HL-60 (cell line): ENCODE results near the gene CLTB.
A peak's percentile ranks its signal among the peaks of the same experiment; 100 is the strongest.

ENCODE experiments used
- DNase-seq, 2 experiments: peaks; one replicate each; pipeline ENCODE4 v3.0.0-alpha.2; 2010 to 2020; ENCODE audit warnings: low read depth in 1 of 2, low spot score in 1 of 2
- H3K27ac ChIP-seq: fragments of 250-450 bp; sonication (Bioruptor Pico); replicated peaks from 2 replicates; pipeline ENCODE4 v1.5.1; 2020; ENCODE audit warnings: mild to moderate bottlenecking, moderate library complexity
- H3K27me3 ChIP-seq: fragments of 250-450 bp; sonication (Bioruptor Pico); 2 replicates; pipeline ENCODE4 v1.5.1; 2021; ENCODE audit warnings: mild to moderate bottlenecking, moderate library complexity; ENCODE audit not compliant: insufficient read depth, poor library complexity, severe bottlenecking
- H3K4me3 ChIP-seq: replicated peaks from 2 replicates; pipeline ENCODE4 v1.5.1; 2011; ENCODE audit warnings: mild to moderate bottlenecking, control low read depth, low read length; ENCODE audit not compliant: insufficient read depth
- CTCF ChIP-seq: IDR thresholded peaks from one replicate; pipeline ENCODE4 v1.5.1; 2011; ENCODE audit warnings: low read length, control low read depth, inconsistent platforms; ENCODE audit not compliant: insufficient read depth
- GABPA ChIP-seq: IDR thresholded peaks from 2 replicates; pipeline ENCODE4 v1.6.1; 2012; ENCODE audit warnings: low read depth
- POLR2AphosphoS5 ChIP-seq: IDR thresholded peaks from 2 replicates; pipeline ENCODE4 v1.6.1; 2012; ENCODE audit warnings: low read depth
- REST ChIP-seq: IDR thresholded peaks from 2 replicates; pipeline ENCODE4 v1.6.1; 2012; ENCODE audit warnings: low read depth; ENCODE audit not compliant: insufficient replicate concordance
- SPI1 ChIP-seq: IDR thresholded peaks from 2 replicates; pipeline ENCODE4 v1.6.1; 2012; ENCODE audit warnings: low read depth, mild to moderate bottlenecking, borderline replicate concordance

Gene CLTB

GRCh38 chr5:176396330-176396729 is 20.0 kb downstream of the CLTB start:
- H3K27me3 ChIP-seq: no peaks in the 10 kb centered on the region
- no peak for TF ChIP-seq SPI1
- no peak for TF ChIP-seq CTCF
- H3K4me3 ChIP-seq: no peak overlapping the region
- DNase-seq: no peak
- no peak overlapping the region for H3K27ac ChIP-seq

GRCh38 chr5:176394881-176395675 is 21.3 kb downstream of the CLTB start:
- DNase-seq: no peak
- no peaks in the 10 kb centered on the region for H3K27me3 ChIP-seq
- no peak overlapping the region for H3K4me3 ChIP-seq
- H3K27ac ChIP-seq: no peak overlapping the region
- TF ChIP-seq SPI1: no peak
- TF ChIP-seq POLR2AphosphoS5: no peak
- no peak for TF ChIP-seq CTCF
- no peak for TF ChIP-seq REST
- TF ChIP-seq GABPA: no peak

- no peak overlapping the region for H3K27ac ChIP-seq
- DNase-seq: no peak
- no peak for TF ChIP-seq SPI1
- TF ChIP-seq POLR2AphosphoS5: no peak
- no peak for TF ChIP-seq REST
- TF ChIP-seq GABPA: no peak
- no peak for TF ChIP-seq CTCF
- no peak overlapping the region for H3K4me3 ChIP-seq
- H3K27me3 ChIP-seq: no peaks in the 10 kb centered on the region
Observed at GRCh38 chr5:176394096-176394495, 22.2 kb downstream of the CLTB start.

GRCh38 chr5:176392526-176392925 is 23.8 kb downstream of the CLTB start:
- H3K27ac ChIP-seq: peak overlapping the region; percentile 70
- H3K4me3 ChIP-seq: no peak overlapping the region
- no peaks in the 10 kb centered on the region for H3K27me3 ChIP-seq
- TF ChIP-seq POLR2AphosphoS5: no peak
- no peak for TF ChIP-seq REST
- no peak for TF ChIP-seq SPI1
- TF ChIP-seq GABPA: no peak
- TF ChIP-seq CTCF: no peak
- DNase-seq: no peak
